Keratinocyte (primary cell): ENCODE measurements around the gene P4HA1. TPM values are rescaled to one million over a fixed set of nuclear protein-coding genes. Genes with fewer than 3 reads are reported as not detected.

Experiments
- DNase-seq: peaks from one replicate; pipeline ENCODE4 v3.0.0-alpha.2; 2011; ENCODE audit warnings: low read depth, missing footprints, low spot score
- FAIRE-seq: peaks from 2 replicates; lab custom pipeline; 2011; peaks lifted over from hg19 to GRCh38; lab: Jason Lieb, UNC
- H2AFZ ChIP-seq: 2 replicates; pipeline ENCODE4 v1.6.0; 2012; ENCODE audit warnings: low read length, control low read depth, inconsistent platforms; ENCODE audit not compliant: control insufficient read depth
- H3K27ac ChIP-seq: 2 replicates; pipeline ENCODE4 v1.5.1; 2011; ENCODE audit warnings: low read length; ENCODE audit not compliant: control insufficient read depth, insufficient read depth
- H3K27me3 ChIP-seq: 3 replicates; pipeline ENCODE4 v1.6.0; 2011; ENCODE audit warnings: low read length; ENCODE audit not compliant: control insufficient read depth, insufficient read depth; ENCODE audit errors: extremely low read depth
- H3K36me3 ChIP-seq, 2 experiments: 2 replicates in 1 of 2; 3 replicates in 1 of 2; pipeline ENCODE4 v1.5.1; 2011; ENCODE audit warnings: low read length in 2 of 2, mild to moderate bottlenecking in 1 of 2; ENCODE audit not compliant: control insufficient read depth in 2 of 2, insufficient read depth in 2 of 2; ENCODE audit errors: extremely low read depth in 1 of 2
- H3K4me1 ChIP-seq: 3 replicates; pipeline ENCODE4 v1.5.1; 2011; ENCODE audit warnings: low read length; ENCODE audit not compliant: control insufficient read depth, insufficient read depth; ENCODE audit errors: extremely low read depth
- H3K4me2 ChIP-seq: 3 replicates; pipeline ENCODE4 v1.6.0; 2011; ENCODE audit warnings: low read depth, low read length; ENCODE audit not compliant: control insufficient read depth, insufficient read depth; ENCODE audit errors: extremely low read depth
- H3K4me3 ChIP-seq, 3 experiments: fragments of 200-600 bp in 1 of 3; sonication (generic) in 1 of 3; 2 replicates in 2 of 3; 3 replicates in 1 of 3; pipeline ENCODE4 v1.5.1; 2011 to 2016; ENCODE audit warnings: low read length in 3 of 3, mild to moderate bottlenecking in 3 of 3, control low read depth in 2 of 3, inconsistent platforms in 1 of 3, low read depth in 1 of 3, mixed read lengths in 1 of 3, mixed run types in 1 of 3, moderate library complexity in 1 of 3; ENCODE audit not compliant: control insufficient read depth in 2 of 3, insufficient read depth in 2 of 3; ENCODE audit errors: extremely low read depth in 1 of 3
- H3K79me2 ChIP-seq: 2 replicates; pipeline ENCODE4 v1.6.0; 2012; ENCODE audit warnings: low read length; ENCODE audit not compliant: control insufficient read depth, insufficient read depth
- H3K9ac ChIP-seq: 3 replicates; pipeline ENCODE4 v1.6.0; 2011; ENCODE audit warnings: low read length; ENCODE audit not compliant: control insufficient read depth, insufficient read depth; ENCODE audit errors: extremely low read depth
- H3K9me1 ChIP-seq: 3 replicates; pipeline ENCODE4 v1.6.0; 2011; ENCODE audit warnings: low read length; ENCODE audit not compliant: control insufficient read depth, insufficient read depth; ENCODE audit errors: extremely low read depth
- H3K9me3 ChIP-seq: 2 replicates; pipeline ENCODE4 v1.5.1; 2012; ENCODE audit warnings: low read depth, low read length; ENCODE audit not compliant: control insufficient read depth
- H4K20me1 ChIP-seq: 3 replicates; pipeline ENCODE4 v1.6.0; 2011; ENCODE audit warnings: low read length; ENCODE audit not compliant: control insufficient read depth, insufficient read depth; ENCODE audit errors: extremely low read depth
- CTCF ChIP-seq, 3 experiments: IDR thresholded peaks in 1 of 3; conservative IDR thresholded peaks in 1 of 3; optimal IDR thresholded peaks in 1 of 3; 2 replicates in 2 of 3; 3 replicates in 1 of 3; pipeline versions ENCODE3 to v1.5.1; 2011; ENCODE audit warnings: low read length in 3 of 3, mild to moderate bottlenecking in 3 of 3, moderate library complexity in 2 of 3, control low read depth in 1 of 3, inconsistent platforms in 1 of 3; ENCODE audit not compliant: insufficient read depth in 2 of 3; ENCODE audit errors: extremely low read depth in 1 of 3
- EZH2 ChIP-seq: IDR thresholded peaks from one replicate; pipeline ENCODE4 v1.6.1; 2012; ENCODE audit warnings: inconsistent platforms, mild to moderate bottlenecking, low read length, moderate library complexity
- dilution Hi-C: fragments of 300-500 bp; cut with MboI; formaldehyde crosslinking; loops from one replicate; pipeline ENCODE4 v1.7.0; 2020; ENCODE audit warnings: low sequenced_read_pairs; ENCODE audit not compliant: extremely low pct_ligation_motif_present
- polyA plus RNA-seq, 5 experiments: library from polyadenylated mRNA; depleted of rRNA in 3 of 5; stranded (reverse) in 3 of 5; stranded (forward) in 1 of 5; unstranded in 1 of 5; fragments of >200 nt; gene quantifications; 1 replicate in 1 of 5; 2 replicates in 3 of 5; 3 replicates in 1 of 5; pipeline versions ENCODE4 v1.2.1 to v1.2.3, GENCODE V29; 2011 to 2012; ENCODE audit warnings: missing spikeins in 2 of 5, low read depth in 1 of 5, low replicate concordance in 1 of 5

The P4HA1 gene
- polyA plus RNA-seq, 1 donor (not counting 4 experiments of a cell fraction or from before 2014, with no cell fraction given): 67.4 TPM

- Histone ChIP-seq H3K9me1 (no peaks in the 10 kb centered on the region), H2AFZ (no peak overlapping the region), H3K4me3 (no peak overlapping the region), H3K9ac (no peak overlapping the region), H3K27ac (no peak overlapping the region), H3K36me3 (peaks cover 10 to 16% of the 10 kb centered on the region in 2 experiments), H3K4me2 (no peak overlapping the region), H3K9me3 (no peaks in the 10 kb centered on the region), H3K79me2 (no peaks in the 10 kb centered on the region), H3K4me1 (peaks cover 12% of the 10 kb centered on the region), H3K27me3 (no peaks in the 10 kb centered on the region), H4K20me1 (no peaks in the 10 kb centered on the region)
- FAIRE-seq: peak; percentile 74
- DNase-seq: no peak
- TF ChIP-seq CTCF (optimal IDR thresholded peaks at IDR 0.05 in 1 of 3, IDR thresholded peaks at IDR 0.05 in 1 of 3, conservative IDR thresholded peaks at IDR 0.05 in 1 of 3; ENCODE audit: extremely low read depth in 1 of 3, insufficient read depth in 2 of 3, low read length in 3 of 3): no peak
- TF ChIP-seq EZH2: no peak
- dilution Hi-C loops: no loop called here
Measured at GRCh38 chr10:73131301-73131700, 34.6 kb upstream of the P4HA1 start.

DNA sequence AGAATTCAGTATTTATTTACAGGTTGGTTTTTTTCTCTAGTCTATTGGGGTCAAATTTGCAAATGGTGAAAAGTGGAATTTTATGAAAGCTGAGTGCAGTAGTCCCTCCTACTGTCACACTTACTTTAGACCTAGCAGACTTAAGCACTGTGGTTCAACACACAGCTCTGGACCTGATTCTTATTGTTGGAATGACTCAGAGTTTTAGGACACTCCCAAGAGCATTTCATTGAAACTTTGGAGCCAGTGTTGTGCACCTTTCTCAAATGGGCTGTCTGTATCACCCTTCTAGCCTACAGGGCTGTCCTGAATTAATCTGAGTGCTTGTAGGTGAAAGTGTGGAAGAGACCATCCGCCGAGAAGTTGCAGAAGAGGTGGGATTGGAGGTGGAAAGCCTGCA lies 29.7 kb upstream of the P4HA1 start:
- Histone ChIP-seq H3K27ac (no peak overlapping the region), H2AFZ (no peak overlapping the region), H3K4me1 (peaks cover 5% of the 10 kb centered on the region), H3K36me3 (peaks cover 8 to 21% of the 10 kb centered on the region in 2 experiments), H3K9me3 (no peaks in the 10 kb centered on the region), H3K4me2 (no peak overlapping the region), H3K27me3 (no peaks in the 10 kb centered on the region), H3K9ac (no peak overlapping the region), H4K20me1 (no peaks in the 10 kb centered on the region), H3K9me1 (no peaks in the 10 kb centered on the region), H3K79me2 (no peaks in the 10 kb centered on the region), H3K4me3 (no peak overlapping the region)
- no peak for TF ChIP-seq EZH2
- TF ChIP-seq CTCF (optimal IDR thresholded peaks at IDR 0.05 in 1 of 3, IDR thresholded peaks at IDR 0.05 in 1 of 3, conservative IDR thresholded peaks at IDR 0.05 in 1 of 3; ENCODE audit: extremely low read depth in 1 of 3, insufficient read depth in 2 of 3, low read length in 3 of 3): no peak
- DNase-seq (no peak), FAIRE-seq (no peak)
- dilution Hi-C loops: no loop called here
